Activated T-cell treated with anti-CD3 and anti-CD28 coated beads for 1 hour (primary cell): Measurements from ENCODE around the gene CHRM1.
"Not testable (repeated sequence)": the region's sequence is repeated elsewhere in the genome, so short reads cannot be mapped to it uniquely, and the experiment has no call there.

ENCODE experiments used
- DNase-seq: peaks from one replicate; pipeline ENCODE4 v3.0.0-alpha.2; 2020; ENCODE audit warnings: low read depth

CHRM1 gene

GRCh38 chr11:62875698-62876478 is 45.3 kb downstream of the CHRM1 start:
- DNase-seq, result no peak

DNA sequence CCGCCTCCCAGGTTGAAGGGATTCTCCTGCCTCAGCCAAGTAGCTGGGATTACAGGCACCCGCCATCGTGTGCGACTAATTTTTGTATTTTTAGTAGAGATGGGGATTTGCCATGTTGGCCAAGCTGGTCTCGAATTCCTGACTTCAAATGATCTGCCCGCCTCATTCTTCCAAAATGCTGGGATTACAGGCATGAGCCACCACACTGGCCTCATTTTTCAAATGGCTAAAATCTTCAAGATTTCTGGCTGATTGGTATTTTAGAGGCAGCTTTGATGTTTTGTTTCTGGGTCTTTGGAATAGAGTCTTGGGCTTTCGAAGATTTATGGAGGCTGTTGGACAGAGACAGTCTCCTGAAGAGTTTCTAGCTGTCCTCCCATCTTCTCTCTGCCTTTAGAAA is 46.3 kb downstream of the CHRM1 start:
- no peak for DNase-seq

DNA sequence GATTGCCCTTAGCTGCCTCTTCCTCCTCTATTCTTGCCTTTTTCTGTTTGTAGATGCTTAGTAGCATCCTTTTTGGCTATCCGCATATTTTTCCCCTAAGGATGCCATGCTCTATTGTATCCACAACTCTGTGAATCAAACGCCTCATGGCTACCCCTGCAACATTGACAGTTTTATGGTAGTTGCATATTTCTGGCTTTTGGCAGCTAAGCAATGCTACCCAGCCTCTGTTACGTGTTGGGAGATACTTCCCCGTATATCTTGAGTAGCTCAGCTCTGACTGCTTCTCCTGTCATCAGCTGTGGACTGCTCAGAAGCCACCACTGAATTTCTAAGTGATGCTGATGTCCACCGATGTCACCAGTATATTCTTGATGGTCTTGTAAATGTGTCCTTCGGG is 55.5 kb downstream of the CHRM1 start:
- no peak for DNase-seq

- DNase-seq, result no peak
These were observed 57.4 kb downstream of the CHRM1 start for GRCh38 chr11:62863687-62864335.

DNA sequence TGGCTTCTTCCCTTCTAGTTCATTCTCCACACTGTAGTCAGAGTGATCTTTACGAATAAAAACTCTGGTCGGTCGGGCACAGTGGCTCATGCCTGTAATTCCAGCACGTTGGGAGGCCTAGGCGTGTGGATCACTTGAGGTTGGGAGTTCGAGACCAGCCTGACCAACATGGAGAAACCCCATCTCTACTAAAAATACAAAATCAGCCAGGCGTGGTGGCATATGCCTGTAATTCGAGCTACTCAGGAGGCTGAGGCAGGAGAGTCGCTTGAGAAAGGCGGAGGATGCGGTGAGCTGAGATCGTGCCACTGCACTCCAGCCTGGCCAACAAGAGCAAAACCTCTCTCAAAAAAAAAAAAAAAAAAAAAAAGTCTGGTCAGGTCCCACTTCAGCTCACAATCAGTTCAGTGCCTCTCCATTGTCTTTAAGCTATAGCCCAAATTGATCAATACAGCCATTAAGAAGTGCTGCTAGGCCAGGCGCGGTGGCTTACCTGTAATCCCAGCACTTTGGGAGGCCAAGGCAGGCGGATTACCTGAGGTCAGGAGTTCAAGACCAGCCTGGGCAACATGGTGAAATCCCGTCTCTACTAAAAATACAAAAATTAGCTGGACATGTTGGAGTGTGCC is 59.5 kb downstream of the CHRM1 start:
- not testable (repeated sequence) for DNase-seq

- no peak for DNase-seq
These were observed 60.2 kb downstream of the CHRM1 start for GRCh38 chr11:62860835-62861563.

GRCh38 chr11:62859281-62859703 is 61.9 kb downstream of the CHRM1 start:
- not testable (repeated sequence) for DNase-seq
